ENCODE measurements around the gene SLC3A2.

Gene SLC3A2

GRCh38 chr11:62882788-62883501 lies 2.2 kb downstream of the SLC3A2 start:
- TF ChIP-seq CTCF (IDR thresholded peaks at IDR 0.05), result no peak

GRCh38 chr11:62883673-62884072 lies 3.0 kb downstream of the SLC3A2 start:
- no peak for TF ChIP-seq CTCF (IDR thresholded peaks at IDR 0.05)

GRCh38 chr11:62885137-62885750 lies 4.5 kb downstream of the SLC3A2 start:
- no peak for TF ChIP-seq CTCF (IDR thresholded peaks at IDR 0.05)

- TF ChIP-seq CTCF (IDR thresholded peaks at IDR 0.05), result no peak
Measured at GRCh38 chr11:62888406-62888805, 7.7 kb downstream of the SLC3A2 start.

GRCh38 chr11:62889126-62889483 lies 8.4 kb downstream of the SLC3A2 start:
- TF ChIP-seq CTCF (IDR thresholded peaks at IDR 0.05), result no peak

GRCh38 chr11:62889484-62890437 lies 9.1 kb downstream of the SLC3A2 start:
- TF ChIP-seq CTCF (IDR thresholded peaks at IDR 0.05), result no peak

GRCh38 chr11:62892077-62892922 lies 11.6 kb downstream of the SLC3A2 start:
- TF ChIP-seq CTCF (IDR thresholded peaks at IDR 0.05), result no peak

All from LNCAP (cell line).